GM23338 (cell line): ENCODE measurements around the gene SPRY4. TPM values are rescaled to one million over a fixed set of nuclear protein-coding genes. Genes with fewer than 3 reads are reported as not detected.

Experiments used
- ATAC-seq: fragments of 200-7000 bp; cut with Tn5 transposase; 3 replicates; pipeline ENCODE4 v1.9.1; 2020
- DNase-seq: peaks from one replicate; pipeline ENCODE4 v3.0.0-alpha.2; 2015; ENCODE audit warnings: low spot score
- H2AFZ ChIP-seq: fragments of 200-600 bp; sonication (generic); 2 replicates; pipeline ENCODE4 v1.8.0; 2016; ENCODE audit warnings: antibody characterized with exemption, mild to moderate bottlenecking, moderate library complexity
- H3F3A ChIP-seq: fragments of 200-600 bp; sonication (generic); replicated peaks from 2 replicates; pipeline ENCODE4 v1.8.0; 2017; ENCODE audit warnings: antibody characterized with exemption, mixed run types, low read depth
- H3K27ac ChIP-seq: fragments of 200-600 bp; sonication (generic); 2 replicates; pipeline ENCODE4 v1.6.1; 2016; ENCODE audit warnings: low read depth
- H3K27me3 ChIP-seq: fragments of 200-600 bp; sonication (generic); 2 replicates; pipeline ENCODE4 v1.8.0; 2016; ENCODE audit warnings: mild to moderate bottlenecking, mixed run types, moderate library complexity; ENCODE audit not compliant: insufficient read depth
- H3K36me3 ChIP-seq: fragments of 200-600 bp; sonication (generic); 2 replicates; pipeline ENCODE4 v1.8.0; 2016; ENCODE audit warnings: mild to moderate bottlenecking; ENCODE audit not compliant: insufficient read depth
- H3K4me1 ChIP-seq: fragments of 200-600 bp; sonication (generic); 2 replicates; pipeline ENCODE4 v1.8.0; 2016; ENCODE audit warnings: mild to moderate bottlenecking, moderate library complexity; ENCODE audit not compliant: insufficient read depth
- H3K4me2 ChIP-seq: fragments of 200-600 bp; sonication (generic); 2 replicates; pipeline ENCODE4 v1.7.1; 2017; ENCODE audit warnings: mixed run types
- H3K4me3 ChIP-seq: fragments of 200-600 bp; sonication (generic); 2 replicates; pipeline ENCODE4 v1.6.1; 2016; ENCODE audit warnings: mixed run types
- H3K79me2 ChIP-seq: fragments of 200-600 bp; sonication (generic); replicated peaks from 2 replicates; pipeline ENCODE4 v1.8.0; 2017; ENCODE audit warnings: mild to moderate bottlenecking; ENCODE audit not compliant: insufficient read depth
- H3K9me2 ChIP-seq: fragments of 200-600 bp; sonication (generic); 2 replicates; pipeline ENCODE4 v1.8.0; 2017; ENCODE audit not compliant: insufficient read depth
- H4K20me1 ChIP-seq: fragments of 200-600 bp; sonication (generic); replicated peaks from 2 replicates; pipeline ENCODE4 v1.8.0; 2017; ENCODE audit warnings: mild to moderate bottlenecking; ENCODE audit not compliant: insufficient read depth
- H3K27ac Mint-ChIP-seq: 2 replicates; pipeline ENCODE4 v1.8.0; 2020; ENCODE audit warnings: inconsistent platforms, mild to moderate bottlenecking, moderate library complexity, mixed read lengths
- H3K27me3 Mint-ChIP-seq: 3 replicates; pipeline ENCODE4 v1.8.0; 2022; ENCODE audit warnings: low read depth, mild to moderate bottlenecking, moderate library complexity, mixed read lengths, inconsistent platforms; ENCODE audit not compliant: insufficient read depth, poor library complexity
- H3K36me3 Mint-ChIP-seq: 3 replicates; pipeline ENCODE4 v1.8.0; 2021; ENCODE audit warnings: low read depth, mild to moderate bottlenecking, inconsistent platforms, moderate library complexity, mixed read lengths
- H3K4me1 Mint-ChIP-seq: 3 replicates; pipeline ENCODE4 v1.8.0; 2020; ENCODE audit warnings: mild to moderate bottlenecking, inconsistent platforms, mixed read lengths
- H3K4me3 Mint-ChIP-seq: 3 replicates; pipeline ENCODE4 v1.8.0; 2021; ENCODE audit warnings: moderate library complexity, mild to moderate bottlenecking, inconsistent platforms, mixed read lengths
- H3K9me3 Mint-ChIP-seq: 3 replicates; pipeline ENCODE4 v1.8.0; 2020; ENCODE audit warnings: moderate library complexity, mild to moderate bottlenecking, inconsistent platforms, mixed read lengths
- CTCF ChIP-seq, 2 experiments: fragments of 200-600 bp in 1 of 2; sonication (generic) in 1 of 2; conservative IDR thresholded peaks; 2 replicates each; pipeline versions ENCODE4 v1.5.1 to v1.6.1; 2016 to 2017; ENCODE audit warnings: antibody characterized with exemption in 2 of 2, low read depth in 2 of 2, mild to moderate bottlenecking in 2 of 2, moderate library complexity in 1 of 2
- EZH2 ChIP-seq: fragments of 200-600 bp; sonication (generic); IDR thresholded peaks from one replicate; pipeline ENCODE4 v1.8.0; 2017; ENCODE audit warnings: antibody characterized with exemption, mild to moderate bottlenecking, low read depth; ENCODE audit not compliant: unreplicated experiment
- EZH2phosphoT487 ChIP-seq: fragments of 200-600 bp; sonication (generic); IDR thresholded peaks from one replicate; pipeline ENCODE4 v1.8.1; 2018; ENCODE audit warnings: antibody characterized with exemption; ENCODE audit not compliant: unreplicated experiment
- JUNB ChIP-seq: IDR thresholded peaks from one replicate; pipeline ENCODE4 v1.6.1; 2016; ENCODE audit warnings: antibody characterized with exemption; ENCODE audit not compliant: unreplicated experiment
- NANOG ChIP-seq: IDR thresholded peaks from 2 replicates; pipeline ENCODE4 v1.6.1; 2016; ENCODE audit warnings: antibody characterized with exemption, borderline replicate concordance
- REST ChIP-seq: IDR thresholded peaks from one replicate; pipeline ENCODE4 v1.6.1; 2018; ENCODE audit warnings: antibody characterized with exemption; ENCODE audit not compliant: unreplicated experiment
- STAT1 ChIP-seq: IDR thresholded peaks from one replicate; pipeline ENCODE4 v1.6.1; 2016; ENCODE audit warnings: antibody characterized with exemption; ENCODE audit not compliant: unreplicated experiment
- ZNF114 ChIP-seq: fragments of 250-450 bp; sonication (Bioruptor Pico); IDR thresholded peaks from 2 replicates; pipeline ENCODE4 v1.5.0; 2020; ENCODE audit warnings: mild to moderate bottlenecking, moderate library complexity
- ZNF331 ChIP-seq: fragments of 250-450 bp; sonication (Bioruptor Pico); IDR thresholded peaks from 2 replicates; pipeline ENCODE4 v1.5.0; 2020; ENCODE audit warnings: low read depth, mild to moderate bottlenecking, moderate library complexity
- ZNF462 ChIP-seq: fragments of 250-450 bp; sonication (Bioruptor Pico); IDR thresholded peaks from 2 replicates; pipeline ENCODE4 v1.5.0; 2020; ENCODE audit warnings: mild to moderate bottlenecking, moderate library complexity
- polyA plus RNA-seq: library from polyadenylated mRNA; unstranded; fragments of >200 nt; fragmentation: Nextera tagmentation; extraction: Ambion mirVana; gene quantifications from 2 replicates; pipeline ENCODE4 v1.2.1, GENCODE V29; 2016
- total RNA-seq: library from RNA; depleted of rRNA; stranded (reverse); fragments of >200 nt; shearing (Covaris generic); gene quantifications from 2 replicates; pipeline ENCODE4 v1.2.3, GENCODE V29; 2014

SPRY4 gene
- total and polyA plus RNA-seq, 2 experiments from 2014 or later, result 70.6 to 240 TPM

GRCh38 chr5:142368529-142368928, 43.7 kb upstream of the SPRY4 start (continued):
- no peak for TF ChIP-seq ZNF462 (CRISPR knock-in tag)
- no peak for TF ChIP-seq REST
- no peak for TF ChIP-seq JUNB
- no peak for TF ChIP-seq ZNF114 (CRISPR knock-in tag)
- no peak for TF ChIP-seq NANOG

- Mint-ChIP-seq H3K36me3 (peaks cover 4% of the 10 kb centered on the region; the same call in 1 of the 3 replicates), H3K27ac (no peak overlapping the region), H3K4me1 (peaks cover 31% of the 10 kb centered on the region), H3K9me3 (no peaks in the 10 kb centered on the region), H3K4me3 (no peak overlapping the region), H3K27me3 (peaks cover 7% of the 10 kb centered on the region)
- H3K79me2 ChIP-seq, result peaks cover 8% of the 10 kb centered on the region; the same call in 1 of the 2 replicates
- H3K9me2 ChIP-seq, result no peaks in the 10 kb centered on the region
- peaks cover 32% of the 10 kb centered on the region for H3K4me1 ChIP-seq
- H4K20me1 ChIP-seq, result no peaks in the 10 kb centered on the region
- H3K27ac ChIP-seq, result peak overlapping the region; percentile 64; the same call in 1 of the 2 replicates
- H3K4me3 ChIP-seq, result no peak overlapping the region
- no peaks in the 10 kb centered on the region for H3K36me3 ChIP-seq
- DNase-seq, result no peak
- peaks cover 23% of the 10 kb centered on the region for H3F3A ChIP-seq
- H3K27me3 ChIP-seq, result no peaks in the 10 kb centered on the region
- H2AFZ ChIP-seq, result no peak overlapping the region
- H3K4me2 ChIP-seq, result no peak overlapping the region
- ATAC-seq, result no peak
- TF ChIP-seq ZNF114 (CRISPR knock-in tag) (no peak), JUNB (no peak), EZH2 (no peak), CTCF (conservative IDR thresholded peaks at IDR 0.05; ENCODE audit: low read depth in 2 of 2) (no peak), REST (no peak), EZH2phosphoT487 (no peak), ZNF331 (CRISPR knock-in tag) (no peak), STAT1 (no peak)
Measured at GRCh38 chr5:142366007-142366406, 41.2 kb upstream of the SPRY4 start.
